ENCODE data around the gene SPTBN4.

Gene SPTBN4

GRCh38 chr19:40420766-40421765 is 45.7 kb upstream of the SPTBN4 start:
- peak; percentile 99 for TF ChIP-seq CTCF (IDR thresholded peaks at IDR 0.05; ENCODE audit: low read depth, low read length)
- H3K4me3 ChIP-seq (ENCODE audit: low read depth, low read length) = peak overlapping the region; percentile 57
- DNase-seq (ENCODE audit: low read depth, low spot score) = peak; percentile 95
- in situ Hi-C loops (cut with HindIII; ENCODE audit: low sequenced_read_pairs) = no loop called here

GRCh38 chr19:40421993-40422747 is 44.6 kb upstream of the SPTBN4 start:
- no peak for DNase-seq (ENCODE audit: low read depth, low spot score)
- no peak overlapping the region for H3K4me3 ChIP-seq (ENCODE audit: low read depth, low read length)
- TF ChIP-seq CTCF (IDR thresholded peaks at IDR 0.05; ENCODE audit: low read depth, low read length) = no peak
- in situ Hi-C loops (cut with HindIII; ENCODE audit: low sequenced_read_pairs) = no loop called here

- no peak overlapping the region for H3K4me3 ChIP-seq (ENCODE audit: low read depth, low read length)
- no peak for TF ChIP-seq CTCF (IDR thresholded peaks at IDR 0.05; ENCODE audit: low read depth, low read length)
- DNase-seq (ENCODE audit: low read depth, low spot score) = no peak
- in situ Hi-C loops (cut with HindIII; ENCODE audit: low sequenced_read_pairs) = no loop called here
These were observed 43.8 kb upstream of the SPTBN4 start for GRCh38 chr19:40422748-40423566.

- DNase-seq (ENCODE audit: low read depth, low spot score) = no peak
- peak overlapping the region; percentile 71 for H3K4me3 ChIP-seq (ENCODE audit: low read depth, low read length)
- no peak for TF ChIP-seq CTCF (IDR thresholded peaks at IDR 0.05; ENCODE audit: low read depth, low read length)
- in situ Hi-C loops (cut with HindIII; ENCODE audit: low sequenced_read_pairs) = no loop called here
These were observed 42.9 kb upstream of the SPTBN4 start for GRCh38 chr19:40423938-40424337.

GRCh38 chr19:40424637-40425449 is 42.0 kb upstream of the SPTBN4 start:
- in situ Hi-C loops (cut with HindIII; ENCODE audit: low sequenced_read_pairs) = no loop called here
- TF ChIP-seq CTCF (IDR thresholded peaks at IDR 0.05; ENCODE audit: low read depth, low read length) = no peak
- H3K4me3 ChIP-seq (ENCODE audit: low read depth, low read length) = peak overlapping the region; percentile 71
- DNase-seq (ENCODE audit: low read depth, low spot score) = peak; percentile 24

Measured in astrocyte of the spinal cord (primary cell).